ENCODE measurements around the gene TSPAN14. TPM values are rescaled to one million over a fixed set of nuclear protein-coding genes. Genes with fewer than 3 reads are reported as not detected.

Gene TSPAN14
- total RNA-seq, 1 experiment from 2014 or later, result not detected

DNA sequence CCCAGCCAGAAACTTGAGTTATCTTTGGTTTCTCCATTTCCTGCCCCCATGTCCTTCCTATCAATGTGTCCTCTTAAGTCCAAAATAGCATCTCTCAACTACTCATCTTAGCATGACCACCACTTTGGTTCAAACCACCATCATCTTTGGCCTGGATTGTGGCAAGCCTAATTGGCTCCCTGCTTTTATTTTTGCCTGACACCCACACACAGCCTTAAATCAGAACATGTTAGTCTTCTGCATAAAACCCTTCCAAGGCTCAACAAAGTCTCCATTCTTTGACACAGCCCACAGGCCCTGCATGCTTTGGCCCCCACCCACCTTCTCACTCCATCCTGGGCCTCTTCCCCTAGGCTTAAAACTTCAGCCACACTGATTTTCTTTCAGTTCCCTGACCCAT lies 2.0 kb upstream of the TSPAN14 start:
- intact Hi-C loops (cut with micrococcal nuclease), result no loop called here
- no peaks in the 10 kb centered on the region for H3K9me2 ChIP-seq (replicated peaks; ENCODE audit: low read length)
- H3K4me1 ChIP-seq (ENCODE audit: insufficient read depth, low read length), result no peaks in the 10 kb centered on the region
- CTCF ChIA-PET, result no interaction called here
- no peak overlapping the region for H3K4me2 ChIP-seq (ENCODE audit: low read length)
- no peaks in the 10 kb centered on the region for H3K27me3 ChIP-seq (ENCODE audit: low read length)
- no peaks in the 10 kb centered on the region for H3F3A ChIP-seq (ENCODE audit: low read length, unreplicated experiment)
- H3K9me3 ChIP-seq (ENCODE audit: low read length), result no peaks in the 10 kb centered on the region
- TF ChIP-seq EZH2 (IDR thresholded peaks at IDR 0.05; ENCODE audit: low read length, unreplicated experiment) (no peak), EZH2phosphoT487 (IDR thresholded peaks at IDR 0.05; ENCODE audit: borderline replicate concordance, low read length) (no peak)
- TF ChIP-seq, protein P1, sequence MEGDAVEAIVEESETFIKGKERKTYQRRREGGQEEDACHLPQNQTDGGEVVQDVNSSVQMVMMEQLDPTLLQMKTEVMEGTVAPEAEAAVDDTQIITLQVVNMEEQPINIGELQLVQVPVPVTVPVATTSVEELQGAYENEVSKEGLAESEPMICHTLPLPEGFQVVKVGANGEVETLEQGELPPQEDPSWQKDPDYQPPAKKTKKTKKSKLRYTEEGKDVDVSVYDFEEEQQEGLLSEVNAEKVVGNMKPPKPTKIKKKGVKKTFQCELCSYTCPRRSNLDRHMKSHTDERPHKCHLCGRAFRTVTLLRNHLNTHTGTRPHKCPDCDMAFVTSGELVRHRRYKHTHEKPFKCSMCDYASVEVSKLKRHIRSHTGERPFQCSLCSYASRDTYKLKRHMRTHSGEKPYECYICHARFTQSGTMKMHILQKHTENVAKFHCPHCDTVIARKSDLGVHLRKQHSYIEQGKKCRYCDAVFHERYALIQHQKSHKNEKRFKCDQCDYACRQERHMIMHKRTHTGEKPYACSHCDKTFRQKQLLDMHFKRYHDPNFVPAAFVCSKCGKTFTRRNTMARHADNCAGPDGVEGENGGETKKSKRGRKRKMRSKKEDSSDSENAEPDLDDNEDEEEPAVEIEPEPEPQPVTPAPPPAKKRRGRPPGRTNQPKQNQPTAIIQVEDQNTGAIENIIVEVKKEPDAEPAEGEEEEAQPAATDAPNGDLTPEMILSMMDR (conservative IDR thresholded peaks at IDR 0.05; ENCODE audit: low read depth, low read length), result no peak
- H3K36me3 ChIP-seq (ENCODE audit: low read depth, low read length), result no peaks in the 10 kb centered on the region
- no peaks in the 10 kb centered on the region for H4K20me1 ChIP-seq (ENCODE audit: low read length)
- H2AFZ ChIP-seq (ENCODE audit: low read length), result no peak overlapping the region
- ATAC-seq, result no peak
- H3K79me2 ChIP-seq (ENCODE audit: low read length), result no peaks in the 10 kb centered on the region
- H3K4me3 ChIP-seq (ENCODE audit: low read length), result no peak overlapping the region
- POLR2A ChIA-PET (ENCODE audit: unreplicated experiment), result no interaction called here
- no peak overlapping the region for H3K9ac ChIP-seq (ENCODE audit: low read length)
- no peak for DNase-seq
- H3K27ac ChIP-seq (ENCODE audit: low read length), result no peak overlapping the region
- no TSS peak for BruUV-seq (replicated peaks)

DNA sequence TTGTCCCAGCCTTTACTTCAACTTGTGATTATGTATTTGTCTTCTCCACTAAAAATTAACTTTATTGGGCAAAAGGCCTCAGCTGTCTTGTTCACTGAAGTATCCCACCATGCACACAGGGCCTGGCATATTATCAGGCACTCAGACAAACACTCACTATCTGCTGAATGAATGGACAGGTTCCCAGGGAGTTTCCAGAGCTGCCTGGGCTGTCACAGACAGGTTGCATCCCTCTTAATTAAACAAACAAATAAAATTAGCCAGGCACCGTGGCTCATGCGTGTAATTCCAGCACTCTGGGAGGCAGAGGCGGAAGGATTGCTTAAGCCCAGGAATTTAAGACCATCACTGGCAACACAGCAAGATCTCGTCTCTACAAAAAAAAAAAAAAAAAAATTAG lies 1.5 kb upstream of the TSPAN14 start:
- ATAC-seq (no peak), DNase-seq (no peak)
- no peaks in the 10 kb centered on the region for H3K4me1 ChIP-seq (ENCODE audit: insufficient read depth, low read length)
- H2AFZ ChIP-seq (ENCODE audit: low read length), result no peak overlapping the region
- TF ChIP-seq EZH2 (IDR thresholded peaks at IDR 0.05; ENCODE audit: low read length, unreplicated experiment) (no peak), EZH2phosphoT487 (IDR thresholded peaks at IDR 0.05; ENCODE audit: borderline replicate concordance, low read length) (no peak)
- TF ChIP-seq, protein P1 (conservative IDR thresholded peaks at IDR 0.05; ENCODE audit: low read depth, low read length), result no peak
- no peaks in the 10 kb centered on the region for H3K9me2 ChIP-seq (replicated peaks; ENCODE audit: low read length)
- H3F3A ChIP-seq (ENCODE audit: low read length, unreplicated experiment), result no peaks in the 10 kb centered on the region
- no peaks in the 10 kb centered on the region for H3K9me3 ChIP-seq (ENCODE audit: low read length)
- CTCF ChIA-PET, result no interaction called here
- POLR2A ChIA-PET (ENCODE audit: unreplicated experiment), result no interaction called here
- no peak overlapping the region for H3K4me3 ChIP-seq (ENCODE audit: low read length)
- no peaks in the 10 kb centered on the region for H3K27me3 ChIP-seq (ENCODE audit: low read length)
- H3K79me2 ChIP-seq (ENCODE audit: low read length), result no peaks in the 10 kb centered on the region
- H3K27ac ChIP-seq (ENCODE audit: low read length), result no peak overlapping the region
- H4K20me1 ChIP-seq (ENCODE audit: low read length), result no peaks in the 10 kb centered on the region
- no peak overlapping the region for H3K9ac ChIP-seq (ENCODE audit: low read length)
- no peak overlapping the region for H3K4me2 ChIP-seq (ENCODE audit: low read length)
- no peaks in the 10 kb centered on the region for H3K36me3 ChIP-seq (ENCODE audit: low read depth, low read length)
- no TSS peak for BruUV-seq (replicated peaks)
- intact Hi-C loops (cut with micrococcal nuclease), result no loop called here

DNA sequence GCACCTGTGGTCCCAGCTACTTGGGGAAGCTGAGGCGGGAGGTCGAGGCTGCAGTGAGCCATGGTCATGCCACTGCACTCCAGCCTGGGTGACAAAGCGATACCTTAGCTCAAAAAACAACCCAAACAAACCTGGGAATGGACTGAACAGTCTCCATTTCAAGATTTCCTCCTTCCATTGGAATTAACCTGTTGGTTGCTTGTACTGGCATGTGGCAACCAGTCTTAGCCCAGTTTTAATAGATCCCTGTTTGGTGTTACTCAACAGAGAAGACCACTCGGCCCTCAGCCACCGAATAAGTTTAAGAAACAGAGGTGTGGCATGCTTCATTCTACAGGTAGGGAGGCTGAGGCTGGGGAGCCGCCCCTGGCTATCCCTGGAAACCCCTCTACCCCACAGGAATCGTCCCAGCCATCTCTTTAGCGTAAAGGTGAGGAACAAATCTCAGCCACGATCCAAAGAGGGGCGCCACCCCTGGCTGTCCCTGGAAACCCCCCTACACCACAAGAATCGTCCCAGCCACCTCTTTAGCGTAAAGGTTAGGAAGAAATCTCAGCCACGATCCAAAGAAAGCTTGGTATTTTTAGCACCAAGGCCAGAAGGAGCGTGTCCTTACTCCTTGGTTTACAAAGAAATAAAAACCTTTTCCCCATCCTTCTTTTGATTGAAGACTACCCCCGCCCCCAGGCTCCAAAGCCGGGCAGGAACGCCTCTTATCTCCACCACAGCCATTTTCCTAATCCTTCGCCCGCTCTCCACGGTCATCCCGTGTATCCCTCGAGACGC lies 861 bp upstream of the TSPAN14 start:
- ATAC-seq, result no peak
- Histone ChIP-seq H2AFZ (ENCODE audit: low read length) (no peak overlapping the region), H4K20me1 (ENCODE audit: low read length) (no peaks in the 10 kb centered on the region), H3K4me3 (ENCODE audit: low read length) (no peak overlapping the region), H3K36me3 (ENCODE audit: low read depth, low read length) (no peaks in the 10 kb centered on the region), H3F3A (ENCODE audit: low read length, unreplicated experiment) (no peaks in the 10 kb centered on the region), H3K79me2 (ENCODE audit: low read length) (no peaks in the 10 kb centered on the region), H3K9me3 (ENCODE audit: low read length) (no peaks in the 10 kb centered on the region), H3K9me2 (replicated peaks; ENCODE audit: low read length) (no peaks in the 10 kb centered on the region), H3K27me3 (ENCODE audit: low read length) (no peaks in the 10 kb centered on the region), H3K9ac (ENCODE audit: low read length) (no peak overlapping the region), H3K4me2 (ENCODE audit: low read length) (no peak overlapping the region), H3K4me1 (ENCODE audit: insufficient read depth, low read length) (no peaks in the 10 kb centered on the region), H3K27ac (ENCODE audit: low read length) (no peak overlapping the region)
- ChIA-PET CTCF (no interaction called here), POLR2A (ENCODE audit: unreplicated experiment) (no interaction called here)
- TF ChIP-seq EZH2 (IDR thresholded peaks at IDR 0.05; ENCODE audit: low read length, unreplicated experiment) (no peak), EZH2phosphoT487 (IDR thresholded peaks at IDR 0.05; ENCODE audit: borderline replicate concordance, low read length) (no peak)
- TF ChIP-seq, protein P1 (conservative IDR thresholded peaks at IDR 0.05; ENCODE audit: low read depth, low read length), result no peak
- BruUV-seq (replicated peaks), result no TSS peak
- no peak for DNase-seq
- intact Hi-C loops (cut with micrococcal nuclease), result no loop called here

Data from PC-3 (cell line).